TTC549 (cell line): ENCODE measurements around the gene SIAH2.

ENCODE experiments used
- FAIRE-seq: peaks from 2 replicates; lab custom pipeline; 2012; peaks lifted over from hg19 to GRCh38; lab: Jason Lieb, UNC

Gene SIAH2

GRCh38 chr3:150773616-150774192 lies 10.7 kb upstream of the SIAH2 start:
- no peak for FAIRE-seq

DNA sequence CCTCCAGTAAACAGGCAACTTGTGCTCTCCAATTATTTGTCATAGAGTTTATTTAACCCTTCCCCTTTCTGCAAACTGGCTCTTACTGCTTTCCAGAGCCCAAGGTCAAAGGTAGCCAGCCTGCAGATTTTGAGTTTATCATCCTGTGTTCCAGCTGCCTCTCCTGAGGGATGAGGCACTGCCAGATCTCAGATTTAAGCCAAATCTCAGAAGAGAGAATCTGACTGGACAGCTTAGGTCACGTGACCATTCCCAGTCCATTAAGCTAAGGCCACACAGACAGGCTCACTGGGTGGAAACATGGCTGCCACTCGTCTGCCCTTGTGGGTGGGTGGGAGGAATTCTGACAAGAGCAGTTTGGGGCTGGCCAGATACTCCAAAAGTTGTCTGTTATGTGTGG lies 8.6 kb upstream of the SIAH2 start:
- FAIRE-seq: no peak

DNA sequence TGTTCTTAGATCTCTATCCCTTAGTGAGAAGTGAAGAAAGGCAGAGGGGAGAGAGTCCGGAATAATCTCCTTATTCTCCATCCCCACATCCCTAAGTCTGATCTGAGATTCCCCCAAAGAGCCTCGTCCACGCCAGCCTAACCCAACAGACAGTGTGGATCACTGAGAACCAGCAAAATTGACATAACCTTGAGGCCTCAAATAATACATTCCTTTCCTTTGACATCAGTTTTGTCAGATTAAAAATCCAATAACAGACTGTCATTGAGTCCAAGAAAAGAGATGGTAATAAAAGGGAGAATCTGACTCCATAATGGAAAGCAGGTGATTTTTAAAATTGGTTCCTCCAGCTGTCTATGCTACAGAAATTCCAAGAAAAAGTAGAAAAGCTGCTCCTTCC lies 7.7 kb upstream of the SIAH2 start:
- no peak for FAIRE-seq

GRCh38 chr3:150766742-150767141 lies 3.8 kb upstream of the SIAH2 start:
- no peak for FAIRE-seq

- FAIRE-seq: no peak
Observed at GRCh38 chr3:150765949-150766720, 3.2 kb upstream of the SIAH2 start.

- no peak for FAIRE-seq
Observed at GRCh38 chr3:150764967-150765366, 2.0 kb upstream of the SIAH2 start.

- FAIRE-seq: no peak
Observed at GRCh38 chr3:150764566-150764965, 1.6 kb upstream of the SIAH2 start.

DNA sequence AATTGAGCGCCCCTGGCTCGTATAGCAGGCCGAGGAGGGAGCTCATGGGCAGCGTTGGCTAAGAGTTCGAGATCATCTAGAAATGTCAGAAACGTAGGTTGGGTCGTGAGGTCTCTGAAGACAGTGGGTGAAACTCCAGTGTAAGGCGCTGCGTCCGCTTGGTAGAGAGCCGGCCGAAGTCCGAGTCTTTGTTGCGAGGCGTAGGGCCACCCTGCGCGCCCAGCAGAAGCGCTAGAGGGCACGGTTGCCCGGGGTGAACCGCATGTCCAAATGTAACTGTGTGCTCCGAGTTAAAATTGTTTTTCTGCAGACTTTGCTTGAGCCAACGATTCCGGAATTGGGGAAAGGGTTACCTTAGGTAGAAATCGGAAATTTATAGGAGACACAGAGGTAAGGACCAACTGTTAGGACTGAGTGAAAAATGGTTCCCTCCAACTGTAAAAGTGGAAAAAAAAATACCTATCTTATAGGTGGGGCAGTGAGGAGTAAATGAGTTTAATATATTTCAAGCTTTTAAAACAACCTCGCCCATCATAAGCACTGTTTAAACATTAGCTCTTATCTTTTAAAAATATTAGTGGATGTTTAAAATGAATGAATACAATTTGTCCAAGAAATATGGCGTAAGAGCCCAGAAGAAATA lies 993 bp upstream of the SIAH2 start:
- FAIRE-seq: no peak

- FAIRE-seq: no peak
Observed at GRCh38 chr3:150762662-150763121, 277 bp downstream of the SIAH2 start.

GRCh38 chr3:150761831-150762661 lies 923 bp downstream of the SIAH2 start:
- no peak for FAIRE-seq

GRCh38 chr3:150760431-150761200 lies 2.4 kb downstream of the SIAH2 start:
- FAIRE-seq: no peak

- no peak for FAIRE-seq
Observed at GRCh38 chr3:150759947-150760346, 3.0 kb downstream of the SIAH2 start.

- FAIRE-seq: no peak
Observed at GRCh38 chr3:150759319-150759718, 3.6 kb downstream of the SIAH2 start.

DNA sequence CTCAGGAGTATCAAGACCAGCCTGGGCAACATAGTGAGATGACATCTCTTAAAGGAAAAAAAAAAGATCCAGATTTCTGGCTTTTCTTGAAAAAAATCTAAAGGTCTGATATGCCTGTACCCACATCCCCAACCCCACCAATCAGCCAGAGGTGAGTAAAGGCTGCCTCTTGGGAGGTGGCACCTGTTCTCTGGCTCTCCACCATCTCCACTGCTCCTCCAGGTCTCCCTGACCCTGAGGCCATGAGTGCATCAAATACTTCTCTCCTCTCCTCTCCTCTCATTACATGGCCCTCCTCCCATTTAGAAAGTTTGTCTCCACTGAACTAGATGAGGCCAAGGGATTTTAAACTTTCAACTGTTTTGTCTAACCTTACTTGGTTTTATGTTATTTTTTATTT lies 5.2 kb downstream of the SIAH2 start:
- no peak for FAIRE-seq

- FAIRE-seq: no peak
Observed at GRCh38 chr3:150757364-150757763, 5.6 kb downstream of the SIAH2 start.

GRCh38 chr3:150756491-150757059 lies 6.4 kb downstream of the SIAH2 start:
- FAIRE-seq: no peak

GRCh38 chr3:150755902-150756301 lies 7.1 kb downstream of the SIAH2 start:
- no peak for FAIRE-seq

DNA sequence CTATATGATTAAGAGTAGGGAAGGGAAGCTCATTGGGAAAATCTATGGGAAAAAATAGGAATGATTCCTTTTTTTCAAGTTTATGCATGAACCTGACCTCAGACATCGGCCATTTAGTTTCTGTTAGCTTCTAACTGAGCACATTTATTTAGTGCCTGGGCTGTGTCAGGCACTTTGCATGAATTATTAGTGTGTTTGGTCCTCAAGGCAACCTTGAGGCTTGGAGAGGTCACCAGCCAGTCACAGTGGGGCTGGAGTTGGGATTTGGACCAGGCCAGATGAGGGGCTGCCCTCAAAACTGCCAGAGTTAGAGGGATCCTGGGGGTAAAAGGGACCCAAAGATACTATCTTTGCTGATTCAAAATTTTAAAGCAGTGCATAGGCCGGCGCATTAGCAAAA lies 8.1 kb downstream of the SIAH2 start:
- FAIRE-seq: no peak

GRCh38 chr3:150751781-150752263 lies 11.1 kb downstream of the SIAH2 start:
- FAIRE-seq: no peak

DNA sequence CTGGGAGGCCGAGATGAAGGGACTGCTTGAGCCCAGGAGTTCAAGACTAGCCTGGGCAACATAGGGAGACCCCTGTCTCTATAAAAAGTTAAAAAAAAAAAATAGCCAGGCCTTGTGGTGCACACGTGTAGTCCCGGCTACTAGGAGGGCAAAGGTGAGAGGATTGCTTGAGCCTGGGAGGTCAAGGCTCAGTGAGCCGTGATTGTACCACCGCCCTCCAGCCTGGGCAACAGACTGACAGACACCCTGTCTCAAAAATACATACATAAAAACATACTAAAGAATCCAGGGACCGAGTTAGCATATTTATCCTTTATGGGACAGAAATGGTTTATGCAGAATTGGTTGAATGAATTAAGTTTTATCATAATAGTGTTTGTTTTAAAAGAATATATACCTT lies 13.7 kb downstream of the SIAH2 start:
- FAIRE-seq: no peak

GRCh38 chr3:150748684-150749047 lies 14.3 kb downstream of the SIAH2 start:
- FAIRE-seq: no peak
